Activated CD4-positive, alpha-beta memory T cell treated with anti-CD3 and anti-CD28 coated beads, Interleukin-2, amount 10 ng/mL, durations not matched to agents 7 days and 5 days (primary cell): ENCODE results near the gene CLIC3. TPM values are rescaled to one million over a fixed set of nuclear protein-coding genes. Genes with fewer than 3 reads are reported as not detected.
A peak's percentile ranks its signal among the peaks of the same experiment; 100 is the strongest.

ENCODE experiments used
- CTCF ChIA-PET: fragments of 350-600 bp; sonication (Branson Sonifier 250); formaldehyde crosslinking; loops from one replicate; lab custom pipeline; 2021; ENCODE audit warnings: antibody characterized with exemption, inconsistent platforms; lab: Charles Lee
- POLR2A ChIA-PET: fragments of 350-600 bp; sonication (Branson Sonifier 250); formaldehyde crosslinking; loops from one replicate; lab custom pipeline; 2021; ENCODE audit warnings: antibody characterized with exemption; lab: Charles Lee
- DNase-seq: peaks from one replicate; pipeline ENCODE4 v3.0.0-alpha.2; 2020
- H3K27ac Mint-ChIP-seq: one replicate; pipeline ENCODE4 v1.8.0; 2021; ENCODE audit warnings: mild to moderate bottlenecking, mixed read lengths
- H3K27me3 Mint-ChIP-seq: one replicate; pipeline ENCODE4 v1.8.0; 2021; ENCODE audit warnings: mixed read lengths
- H3K36me3 Mint-ChIP-seq: one replicate; pipeline ENCODE4 v1.8.0; 2021; ENCODE audit warnings: low read depth, mixed read lengths
- H3K4me1 Mint-ChIP-seq: one replicate; pipeline ENCODE4 v1.8.0; 2021; ENCODE audit warnings: mixed read lengths
- H3K4me3 Mint-ChIP-seq: one replicate; pipeline ENCODE4 v1.8.0; 2021; ENCODE audit warnings: mild to moderate bottlenecking, mixed read lengths
- H3K9me3 Mint-ChIP-seq: one replicate; pipeline ENCODE4 v1.8.0; 2021; ENCODE audit warnings: mixed read lengths
- total RNA-seq, 2 experiments: library from RNA; stranded (reverse); gene quantifications; one replicate each; pipeline ENCODE4 v1.2.3, GENCODE V29; 2021

CLIC3 gene
- total RNA-seq, 2 experiments from 2014 or later = 3.7 to 4.9 TPM

GRCh38 chr9:137002646-137003041 is 6.3 kb upstream of the CLIC3 start:
- ChIA-PET CTCF (interaction anchor here (0.9 to 3.0 kb wide), 3 partner anchors 27 to 160 kb away, joined by 3 to 17 read pairs (median 5); partner anchors contain the start of gene AJM1), POLR2A (interaction anchor here (2.1 kb wide), 1 partner anchor 10 kb away, joined by 4 read pairs; the partner anchor contains the start of gene PAXX)
- no peak for DNase-seq
- peaks cover 5% of the 10 kb centered on the region for H3K27me3 Mint-ChIP-seq
- H3K9me3 Mint-ChIP-seq = no peaks in the 10 kb centered on the region
- no peak overlapping the region for H3K27ac Mint-ChIP-seq
- peaks cover 33% of the 10 kb centered on the region for H3K4me1 Mint-ChIP-seq
- no peak overlapping the region for H3K4me3 Mint-ChIP-seq
- peaks cover 3% of the 10 kb centered on the region for H3K36me3 Mint-ChIP-seq

GRCh38 chr9:137001857-137002645 is 5.7 kb upstream of the CLIC3 start:
- ChIA-PET CTCF (interaction anchor here (0.7 to 3.0 kb wide), 3 partner anchors 28 to 200 kb away, joined by 3 to 17 read pairs (median 5); no protein-coding TSS in a partner anchor), POLR2A (interaction anchor here (2.1 kb wide), 1 partner anchor 9 kb away, joined by 4 read pairs; the partner anchor contains the start of gene PAXX)
- Mint-ChIP-seq H3K27ac (no peak overlapping the region), H3K9me3 (no peaks in the 10 kb centered on the region), H3K36me3 (peaks cover 3% of the 10 kb centered on the region), H3K4me3 (no peak overlapping the region), H3K27me3 (peaks cover 7% of the 10 kb centered on the region), H3K4me1 (peaks cover 39% of the 10 kb centered on the region)
- DNase-seq = no peak

GRCh38 chr9:137000177-137000930 is 4.0 kb upstream of the CLIC3 start:
- H3K4me3 Mint-ChIP-seq = peak overlapping the region; percentile 29
- DNase-seq = peak; percentile 43
- H3K9me3 Mint-ChIP-seq = no peaks in the 10 kb centered on the region
- H3K27me3 Mint-ChIP-seq = peaks cover 7% of the 10 kb centered on the region
- H3K4me1 Mint-ChIP-seq = peaks cover 49% of the 10 kb centered on the region
- ChIA-PET POLR2A (interaction anchor here (0.8 to 1.7 kb wide), 13 partner anchors 9 to 129 kb away, joined by 3 to 5 read pairs (median 3); partner anchors contain the start of gene FBXW5), CTCF (interaction anchor here (1.0 to 5.5 kb wide), 8 partner anchors 25 to 158 kb away, joined by 3 to 26 read pairs (median 4); partner anchors contain the start of gene AJM1)
- peaks cover 3% of the 10 kb centered on the region for H3K36me3 Mint-ChIP-seq
- H3K27ac Mint-ChIP-seq = peak overlapping the region; percentile 72

GRCh38 chr9:136997830-136998234 is 1.5 kb upstream of the CLIC3 start:
- peak; percentile 63 for DNase-seq
- H3K27me3 Mint-ChIP-seq = peaks cover 7% of the 10 kb centered on the region
- H3K4me1 Mint-ChIP-seq = peaks cover 59% of the 10 kb centered on the region
- peak overlapping the region; percentile 86 for H3K27ac Mint-ChIP-seq
- peak overlapping the region; percentile 29 for H3K4me3 Mint-ChIP-seq
- H3K36me3 Mint-ChIP-seq = peaks cover 13% of the 10 kb centered on the region
- ChIA-PET CTCF (interaction anchor here (5.5 kb wide), 1 partner anchor 37 kb away, joined by 26 read pairs; no protein-coding TSS in a partner anchor), POLR2A (interaction anchor here (1.5 to 2.3 kb wide), 3 partner anchors 20 to 190 kb away, joined by 5 to 9 read pairs (median 5); partner anchors contain the start of gene RABL6)
- H3K9me3 Mint-ChIP-seq = no peaks in the 10 kb centered on the region

GRCh38 chr9:136997371-136997770 is 1.0 kb upstream of the CLIC3 start:
- no peaks in the 10 kb centered on the region for H3K9me3 Mint-ChIP-seq
- H3K36me3 Mint-ChIP-seq = peaks cover 13% of the 10 kb centered on the region
- peak overlapping the region; percentile 86 for H3K27ac Mint-ChIP-seq
- no peak for DNase-seq
- peak overlapping the region; percentile 29 for H3K4me3 Mint-ChIP-seq
- ChIA-PET POLR2A (interaction anchor here (1.5 to 2.3 kb wide), 3 partner anchors 19 to 190 kb away, joined by 5 to 9 read pairs (median 5); partner anchors contain the start of gene RABL6), CTCF (interaction anchor here (1.4 to 5.5 kb wide), 2 partner anchors 38 to 47 kb away, joined by 4 to 26 read pairs; no protein-coding TSS in a partner anchor)
- peaks cover 59% of the 10 kb centered on the region for H3K4me1 Mint-ChIP-seq
- peaks cover 5% of the 10 kb centered on the region for H3K27me3 Mint-ChIP-seq

- ChIA-PET POLR2A (interaction anchor here (0.9 to 2.3 kb wide), 13 partner anchors 11 to 245 kb away, joined by 3 to 9 read pairs (median 5); partner anchors contain the start of genes FUT7, RABL6 and TUBB4B), CTCF (interaction anchor here (1.0 to 5.5 kb wide), 5 partner anchors 33 to 203 kb away, joined by 3 to 26 read pairs (median 5); partner anchors contain the start of gene ABCA2)
- no peaks in the 10 kb centered on the region for H3K9me3 Mint-ChIP-seq
- H3K4me1 Mint-ChIP-seq = peaks cover 65% of the 10 kb centered on the region
- H3K27ac Mint-ChIP-seq = peak overlapping the region; percentile 65
- peaks cover 5% of the 10 kb centered on the region for H3K27me3 Mint-ChIP-seq
- peak overlapping the region; percentile 21 for H3K4me3 Mint-ChIP-seq
- no peak for DNase-seq
- peaks cover 13% of the 10 kb centered on the region for H3K36me3 Mint-ChIP-seq
These were observed 526 bp downstream of the CLIC3 start for GRCh38 chr9:136995772-136996311.

- Mint-ChIP-seq H3K4me3 (no peak overlapping the region), H3K9me3 (no peaks in the 10 kb centered on the region), H3K27ac (no peak overlapping the region), H3K36me3 (peaks cover 13% of the 10 kb centered on the region), H3K27me3 (peaks cover 6% of the 10 kb centered on the region), H3K4me1 (peaks cover 64% of the 10 kb centered on the region)
- POLR2A ChIA-PET = interaction anchor here (1.0 to 2.3 kb wide), 8 partner anchors 10 to 93 kb away, joined by 3 to 9 read pairs (median 6); partner anchors contain the start of gene FUT7
- CTCF ChIA-PET = interaction anchor here (1.0 to 5.5 kb wide), 4 partner anchors 34 to 202 kb away, joined by 3 to 26 read pairs (median 8); partner anchors contain the start of gene ABCA2
- DNase-seq = no peak
These were observed 1.0 kb downstream of the CLIC3 start for GRCh38 chr9:136995362-136995761.

GRCh38 chr9:136994888-136995230 is 1.5 kb downstream of the CLIC3 start:
- Mint-ChIP-seq H3K27ac (no peak overlapping the region), H3K9me3 (no peaks in the 10 kb centered on the region), H3K4me3 (no peak overlapping the region), H3K36me3 (peaks cover 13% of the 10 kb centered on the region), H3K4me1 (peaks cover 60% of the 10 kb centered on the region), H3K27me3 (peaks cover 11% of the 10 kb centered on the region)
- DNase-seq = no peak
- CTCF ChIA-PET = no interaction called here
- POLR2A ChIA-PET = interaction anchor here (2.0 to 2.2 kb wide), 2 partner anchors 10 to 93 kb away, joined by 5 to 8 read pairs; no protein-coding TSS in a partner anchor

- no peak overlapping the region for H3K4me3 Mint-ChIP-seq
- DNase-seq = no peak
- peaks cover 57% of the 10 kb centered on the region for H3K4me1 Mint-ChIP-seq
- H3K27me3 Mint-ChIP-seq = peaks cover 15% of the 10 kb centered on the region
- H3K27ac Mint-ChIP-seq = no peak overlapping the region
- H3K36me3 Mint-ChIP-seq = peaks cover 13% of the 10 kb centered on the region
- POLR2A ChIA-PET = interaction anchor here (1.1 to 3.7 kb wide), 3 partner anchors 17 to 107 kb away, joined by 4 to 29 read pairs (median 18); partner anchors contain the start of gene PTGDS
- CTCF ChIA-PET = interaction anchor here (2.9 kb wide), 1 partner anchor 35 kb away, joined by 17 read pairs; no protein-coding TSS in a partner anchor
- no peaks in the 10 kb centered on the region for H3K9me3 Mint-ChIP-seq
These were observed 2.0 kb downstream of the CLIC3 start for GRCh38 chr9:136994180-136994887.

- no peaks in the 10 kb centered on the region for H3K9me3 Mint-ChIP-seq
- peak overlapping the region; percentile 77 for H3K27ac Mint-ChIP-seq
- ChIA-PET POLR2A (interaction anchor here (0.7 to 3.7 kb wide), 20 partner anchors 10 to 265 kb away, joined by 3 to 29 read pairs (median 6); partner anchors contain the start of genes MAN1B1, PTGDS, SAPCD2 and TRAF2), CTCF (interaction anchor here (0.7 to 2.9 kb wide), 12 partner anchors 17 to 200 kb away, joined by 3 to 17 read pairs (median 5); partner anchors contain the start of genes AJM1, NPDC1 and SAPCD2)
- no peak for DNase-seq
- H3K4me1 Mint-ChIP-seq = peaks cover 43% of the 10 kb centered on the region
- peaks cover 12% of the 10 kb centered on the region for H3K36me3 Mint-ChIP-seq
- H3K4me3 Mint-ChIP-seq = peak overlapping the region; percentile 78
- H3K27me3 Mint-ChIP-seq = peaks cover 24% of the 10 kb centered on the region
These were observed 3.5 kb downstream of the CLIC3 start for GRCh38 chr9:136992819-136993369.
